Bronchial epithelial cell (primary cell): ENCODE data around the gene NELFA. TPM values are rescaled to one million over a fixed set of nuclear protein-coding genes. Genes with fewer than 3 reads are reported as not detected.
"Not testable (repeated sequence)": the region's sequence is repeated elsewhere in the genome, so short reads cannot be mapped to it uniquely, and the experiment has no call there.

Experiments used
- DNase-seq: peaks from one replicate; pipeline ENCODE4 v3.0.0-alpha.2; 2010; ENCODE audit warnings: low read depth
- FAIRE-seq: peaks from 2 replicates; lab custom pipeline; 2011; peaks lifted over from hg19 to GRCh38; lab: Jason Lieb, UNC
- H3K27me3 ChIP-seq: 2 replicates; pipeline ENCODE4 v1.5.1; 2011; ENCODE audit warnings: low read length; ENCODE audit not compliant: control insufficient read depth, insufficient read depth
- H3K36me3 ChIP-seq: 2 replicates; pipeline ENCODE4 v1.5.1; 2011; ENCODE audit warnings: low read length; ENCODE audit not compliant: control insufficient read depth, insufficient read depth
- H3K4me3 ChIP-seq: 2 replicates; pipeline ENCODE4 v1.5.1; 2011; ENCODE audit warnings: mild to moderate bottlenecking, low read depth, low read length, control low read depth
- total RNA-seq: library from RNA; depleted of rRNA; stranded (reverse); fragments of >200 nt; gene quantifications from 2 replicates; pipeline ENCODE4 v1.2.1, GENCODE V29; 2014
- TF ChIP-seq, protein P1 (sequence below): IDR thresholded peaks from 2 replicates; pipeline ENCODE4 v1.5.1; 2011; ENCODE audit warnings: mild to moderate bottlenecking, moderate library complexity, low read length, control low read depth, inconsistent platforms; ENCODE audit not compliant: insufficient read depth, severe bottlenecking

Gene NELFA
- total RNA-seq, 1 donor from 2014 or later: 14.7 TPM

DNA sequence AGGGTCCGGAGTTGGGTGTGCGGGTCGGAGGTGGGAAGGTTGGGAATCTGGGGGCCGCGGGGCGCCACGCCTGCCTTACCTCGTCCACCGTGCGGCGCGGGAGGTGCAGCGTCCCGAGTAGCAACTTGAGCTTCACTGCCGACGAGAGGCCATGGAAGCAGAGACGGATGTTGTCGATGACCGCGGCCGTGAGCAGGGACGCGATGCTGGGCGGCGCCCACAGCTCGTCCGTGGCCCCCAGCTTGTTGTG, 178 bp downstream of the NELFA start:
- DNase-seq (no peak), FAIRE-seq (no peak)
- peak overlapping the region; percentile 100 for H3K4me3 ChIP-seq
- TF ChIP-seq, protein P1, sequence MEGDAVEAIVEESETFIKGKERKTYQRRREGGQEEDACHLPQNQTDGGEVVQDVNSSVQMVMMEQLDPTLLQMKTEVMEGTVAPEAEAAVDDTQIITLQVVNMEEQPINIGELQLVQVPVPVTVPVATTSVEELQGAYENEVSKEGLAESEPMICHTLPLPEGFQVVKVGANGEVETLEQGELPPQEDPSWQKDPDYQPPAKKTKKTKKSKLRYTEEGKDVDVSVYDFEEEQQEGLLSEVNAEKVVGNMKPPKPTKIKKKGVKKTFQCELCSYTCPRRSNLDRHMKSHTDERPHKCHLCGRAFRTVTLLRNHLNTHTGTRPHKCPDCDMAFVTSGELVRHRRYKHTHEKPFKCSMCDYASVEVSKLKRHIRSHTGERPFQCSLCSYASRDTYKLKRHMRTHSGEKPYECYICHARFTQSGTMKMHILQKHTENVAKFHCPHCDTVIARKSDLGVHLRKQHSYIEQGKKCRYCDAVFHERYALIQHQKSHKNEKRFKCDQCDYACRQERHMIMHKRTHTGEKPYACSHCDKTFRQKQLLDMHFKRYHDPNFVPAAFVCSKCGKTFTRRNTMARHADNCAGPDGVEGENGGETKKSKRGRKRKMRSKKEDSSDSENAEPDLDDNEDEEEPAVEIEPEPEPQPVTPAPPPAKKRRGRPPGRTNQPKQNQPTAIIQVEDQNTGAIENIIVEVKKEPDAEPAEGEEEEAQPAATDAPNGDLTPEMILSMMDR: no peak
- H3K27me3 ChIP-seq: no peaks in the 10 kb centered on the region
- H3K36me3 ChIP-seq: no peaks in the 10 kb centered on the region

- H3K36me3 ChIP-seq: no peaks in the 10 kb centered on the region
- no peaks in the 10 kb centered on the region for H3K27me3 ChIP-seq
- DNase-seq (no peak), FAIRE-seq (no peak)
- peak overlapping the region; percentile 100 for H3K4me3 ChIP-seq
- TF ChIP-seq, protein P1: no peak
Observed at GRCh38 chr4:2007804-2008670, 737 bp downstream of the NELFA start.

- Histone ChIP-seq H3K4me3 (peak overlapping the region; percentile 100), H3K36me3 (no peaks in the 10 kb centered on the region), H3K27me3 (no peaks in the 10 kb centered on the region)
- TF ChIP-seq, protein P1: no peak
- DNase-seq (no peak), FAIRE-seq (no peak)
Observed at GRCh38 chr4:2006956-2007653, 1.7 kb downstream of the NELFA start.

DNA sequence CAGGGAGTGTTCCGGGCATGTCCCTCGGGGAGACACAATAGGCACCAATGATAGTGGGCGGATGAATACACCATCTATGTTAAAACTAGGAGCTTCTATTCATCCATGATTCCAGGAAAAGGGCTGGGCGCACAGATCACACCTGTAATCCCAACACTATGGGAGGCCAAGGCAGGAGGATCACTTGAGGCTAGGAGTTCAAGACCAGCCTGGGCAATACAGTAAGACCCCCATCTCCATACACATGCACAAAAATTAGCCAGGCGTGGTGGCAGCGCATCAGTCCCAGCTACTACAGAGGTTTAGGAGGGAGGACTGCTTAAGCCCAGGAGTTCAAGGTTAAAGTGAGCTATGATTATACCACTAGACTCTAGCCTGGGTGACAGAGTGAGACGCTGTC, 2.4 kb downstream of the NELFA start:
- Histone ChIP-seq H3K4me3 (no peak overlapping the region), H3K27me3 (no peaks in the 10 kb centered on the region), H3K36me3 (no peaks in the 10 kb centered on the region)
- FAIRE-seq (no peak), DNase-seq (no peak)
- TF ChIP-seq, protein P1: no peak

- H3K36me3 ChIP-seq, H3K27me3 ChIP-seq, DNase-seq, H3K4me3 ChIP-seq, FAIRE-seq: not testable (repeated sequence)
Observed at GRCh38 chr4:2003361-2003760, 5.4 kb downstream of the NELFA start.

DNA sequence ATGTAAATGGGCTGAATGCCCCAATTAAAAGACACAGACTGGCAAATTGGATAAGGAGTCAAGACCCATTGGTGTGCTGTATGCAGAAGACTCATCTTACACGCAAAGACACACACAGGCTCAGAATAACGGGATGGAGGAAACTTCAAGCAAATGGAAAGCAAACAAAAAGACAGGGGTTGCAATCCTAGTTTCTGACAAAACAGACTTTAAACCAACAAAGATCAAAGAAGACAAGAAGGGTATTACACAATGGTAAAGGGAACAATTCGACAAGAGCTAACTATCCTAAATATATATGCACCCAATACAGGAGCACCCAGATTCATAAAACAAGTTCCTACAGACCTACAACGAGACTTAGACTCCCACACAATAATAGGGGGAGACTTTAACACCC, 9.5 kb downstream of the NELFA start:
- not testable (repeated sequence) for H3K4me3 ChIP-seq, H3K36me3 ChIP-seq, H3K27me3 ChIP-seq, FAIRE-seq, DNase-seq
